Caco-2 (cell line): ENCODE measurements around the gene CLDN19. TPM values are rescaled to one million over a fixed set of nuclear protein-coding genes. Genes with fewer than 3 reads are reported as not detected.

Experiments used
- BruUV-seq: library from RNA; stranded (reverse); fragments of 400-500 nt; replicated peaks from 2 replicates; lab custom pipeline; 2021; lab: Mats Ljungman, UMichigan
- CTCF ChIA-PET: fragments of 300-600 bp; sonication (Branson Sonifier 250); formaldehyde crosslinking; loops from one replicate; lab custom pipeline; 2022; ENCODE audit warnings: antibody characterized with exemption; lab: Charles Lee
- POLR2A ChIA-PET: fragments of 300-600 bp; sonication (Branson Sonifier 250); formaldehyde crosslinking; loops from one replicate; lab custom pipeline; 2022; ENCODE audit warnings: antibody characterized with exemption; lab: Charles Lee
- DNase-seq, 2 experiments: peaks; one replicate each; pipeline versions ENCODE4 v3.0.0 to v3.0.0-alpha.2; 2020 to 2022
- H3K27me3 ChIP-seq: replicated peaks from 2 replicates; pipeline ENCODE4 v1.6.0; 2011; ENCODE audit warnings: low read length; ENCODE audit not compliant: control insufficient read depth, insufficient read depth
- H3K36me3 ChIP-seq: 2 replicates; pipeline ENCODE4 v1.5.1; 2011; ENCODE audit warnings: low read length; ENCODE audit not compliant: control insufficient read depth, insufficient read depth
- H3K4me1 ChIP-seq: fragments of 250-450 bp; sonication (Bioruptor Pico); 2 replicates; pipeline ENCODE4 v1.5.1; 2020; ENCODE audit warnings: mild to moderate bottlenecking
- H3K4me3 ChIP-seq: 2 replicates; pipeline ENCODE4 v1.5.1; 2011; ENCODE audit warnings: low read depth, mild to moderate bottlenecking, control low read depth, low read length
- H3K9me3 ChIP-seq: fragments of 250-450 bp; sonication (Bioruptor Pico); 2 replicates; pipeline ENCODE4 v1.5.1; 2020; ENCODE audit warnings: mild to moderate bottlenecking, moderate library complexity
- H3K27ac Mint-ChIP-seq: one replicate; pipeline ENCODE4 v1.8.0; 2022; ENCODE audit warnings: mixed read lengths; ENCODE audit not compliant: unreplicated experiment
- H3K27me3 Mint-ChIP-seq: one replicate; pipeline ENCODE4 v1.8.0; 2022; ENCODE audit warnings: mixed read lengths; ENCODE audit not compliant: insufficient read depth, unreplicated experiment
- H3K36me3 Mint-ChIP-seq: one replicate; pipeline ENCODE4 v1.8.0; 2022; ENCODE audit warnings: mild to moderate bottlenecking, mixed read lengths; ENCODE audit not compliant: insufficient read depth, unreplicated experiment
- H3K4me1 Mint-ChIP-seq: one replicate; pipeline ENCODE4 v1.8.0; 2022; ENCODE audit warnings: low read depth, mixed read lengths; ENCODE audit not compliant: unreplicated experiment
- H3K4me3 Mint-ChIP-seq: one replicate; pipeline ENCODE4 v1.8.0; 2022; ENCODE audit warnings: mild to moderate bottlenecking, moderate library complexity, mixed read lengths; ENCODE audit not compliant: unreplicated experiment
- H3K9me3 Mint-ChIP-seq: one replicate; pipeline ENCODE4 v1.8.0; 2022; ENCODE audit warnings: mixed read lengths; ENCODE audit not compliant: unreplicated experiment
- intact Hi-C: fragments of 100-400 bp; cut with micrococcal nuclease; formaldehyde crosslinking; loops from one replicate; pipeline ENCODE4 v1.10.0; 2022; ENCODE audit not compliant: unreplicated experiment
- total RNA-seq: library from RNA; stranded (reverse); gene quantifications from 2 replicates; pipeline ENCODE4 v1.2.3, GENCODE V29; 2022
- TF ChIP-seq, protein P1 (sequence below), 2 experiments: fragments of 200-600 bp in 1 of 2; IDR thresholded peaks; 1 replicate in 1 of 2; 2 replicates in 1 of 2; pipeline versions ENCODE4 v1.5.1 to v1.8.0; 2011 to 2022; ENCODE audit warnings: antibody characterized with exemption in 1 of 2, control low read depth in 1 of 2, inconsistent platforms in 1 of 2, low read depth in 1 of 2, low read length in 1 of 2, mild to moderate bottlenecking in 1 of 2, moderate library complexity in 1 of 2; ENCODE audit not compliant: insufficient read depth in 1 of 2, severe bottlenecking in 1 of 2, unreplicated experiment in 1 of 2

CLDN19 gene
- total RNA-seq, 1 experiment from 2014 or later: 4.0 TPM

GRCh38 chr1:42703888-42704464 lies 36.1 kb downstream of the CLDN19 start:
- no peaks in the 10 kb centered on the region for H3K9me3 Mint-ChIP-seq
- ChIA-PET CTCF (no interaction called here), POLR2A (no interaction called here)

GRCh38 chr1:42700006-42700405 lies 40.0 kb downstream of the CLDN19 start:
- CTCF ChIA-PET: no interaction called here
- Mint-ChIP-seq H3K27ac (peak overlapping the region; percentile 25), H3K27me3 (no peaks in the 10 kb centered on the region), H3K36me3 (peaks cover 95% of the 10 kb centered on the region), H3K4me3 (no peak overlapping the region), H3K4me1 (peaks cover 7% of the 10 kb centered on the region), H3K9me3 (no peaks in the 10 kb centered on the region)
- H3K4me3 ChIP-seq: no peak overlapping the region
- no peaks in the 10 kb centered on the region for H3K4me1 ChIP-seq
- TF ChIP-seq, protein P1, sequence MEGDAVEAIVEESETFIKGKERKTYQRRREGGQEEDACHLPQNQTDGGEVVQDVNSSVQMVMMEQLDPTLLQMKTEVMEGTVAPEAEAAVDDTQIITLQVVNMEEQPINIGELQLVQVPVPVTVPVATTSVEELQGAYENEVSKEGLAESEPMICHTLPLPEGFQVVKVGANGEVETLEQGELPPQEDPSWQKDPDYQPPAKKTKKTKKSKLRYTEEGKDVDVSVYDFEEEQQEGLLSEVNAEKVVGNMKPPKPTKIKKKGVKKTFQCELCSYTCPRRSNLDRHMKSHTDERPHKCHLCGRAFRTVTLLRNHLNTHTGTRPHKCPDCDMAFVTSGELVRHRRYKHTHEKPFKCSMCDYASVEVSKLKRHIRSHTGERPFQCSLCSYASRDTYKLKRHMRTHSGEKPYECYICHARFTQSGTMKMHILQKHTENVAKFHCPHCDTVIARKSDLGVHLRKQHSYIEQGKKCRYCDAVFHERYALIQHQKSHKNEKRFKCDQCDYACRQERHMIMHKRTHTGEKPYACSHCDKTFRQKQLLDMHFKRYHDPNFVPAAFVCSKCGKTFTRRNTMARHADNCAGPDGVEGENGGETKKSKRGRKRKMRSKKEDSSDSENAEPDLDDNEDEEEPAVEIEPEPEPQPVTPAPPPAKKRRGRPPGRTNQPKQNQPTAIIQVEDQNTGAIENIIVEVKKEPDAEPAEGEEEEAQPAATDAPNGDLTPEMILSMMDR (IDR thresholded peaks at IDR 0.05; ENCODE audit: insufficient read depth in 1 of 2, low read depth in 1 of 2, low read length in 1 of 2, severe bottlenecking in 1 of 2, unreplicated experiment in 1 of 2): no peak
- intact Hi-C loops: no loop called here
- DNase-seq: no peak
- POLR2A ChIA-PET: no interaction called here
- H3K27me3 ChIP-seq: no peaks in the 10 kb centered on the region
- no TSS peak for BruUV-seq
- peaks cover 3% of the 10 kb centered on the region; the same call in 1 of the 2 replicates for H3K36me3 ChIP-seq
- no peaks in the 10 kb centered on the region for H3K9me3 ChIP-seq

More at GRCh38 chr1:42703888-42704464, 36.1 kb downstream of the CLDN19 start:
- H3K36me3 ChIP-seq: peaks cover 3% of the 10 kb centered on the region; the same call in 1 of the 2 replicates
- intact Hi-C loops: no loop called here
- H3K9me3 ChIP-seq: no peaks in the 10 kb centered on the region
- H3K4me1 Mint-ChIP-seq: no peaks in the 10 kb centered on the region
- TF ChIP-seq, protein P1 (IDR thresholded peaks at IDR 0.05; ENCODE audit: insufficient read depth in 1 of 2, low read depth in 1 of 2, low read length in 1 of 2, severe bottlenecking in 1 of 2, unreplicated experiment in 1 of 2): no peak
- peaks cover 79% of the 10 kb centered on the region for H3K36me3 Mint-ChIP-seq
- no peak overlapping the region for H3K4me3 ChIP-seq
- H3K27me3 Mint-ChIP-seq: no peaks in the 10 kb centered on the region
- H3K4me3 Mint-ChIP-seq: peak overlapping the region; percentile 7
- H3K27me3 ChIP-seq: no peaks in the 10 kb centered on the region
- DNase-seq: no peak
- H3K27ac Mint-ChIP-seq: no peak overlapping the region
- BruUV-seq: no TSS peak
- H3K4me1 ChIP-seq: no peaks in the 10 kb centered on the region

DNA sequence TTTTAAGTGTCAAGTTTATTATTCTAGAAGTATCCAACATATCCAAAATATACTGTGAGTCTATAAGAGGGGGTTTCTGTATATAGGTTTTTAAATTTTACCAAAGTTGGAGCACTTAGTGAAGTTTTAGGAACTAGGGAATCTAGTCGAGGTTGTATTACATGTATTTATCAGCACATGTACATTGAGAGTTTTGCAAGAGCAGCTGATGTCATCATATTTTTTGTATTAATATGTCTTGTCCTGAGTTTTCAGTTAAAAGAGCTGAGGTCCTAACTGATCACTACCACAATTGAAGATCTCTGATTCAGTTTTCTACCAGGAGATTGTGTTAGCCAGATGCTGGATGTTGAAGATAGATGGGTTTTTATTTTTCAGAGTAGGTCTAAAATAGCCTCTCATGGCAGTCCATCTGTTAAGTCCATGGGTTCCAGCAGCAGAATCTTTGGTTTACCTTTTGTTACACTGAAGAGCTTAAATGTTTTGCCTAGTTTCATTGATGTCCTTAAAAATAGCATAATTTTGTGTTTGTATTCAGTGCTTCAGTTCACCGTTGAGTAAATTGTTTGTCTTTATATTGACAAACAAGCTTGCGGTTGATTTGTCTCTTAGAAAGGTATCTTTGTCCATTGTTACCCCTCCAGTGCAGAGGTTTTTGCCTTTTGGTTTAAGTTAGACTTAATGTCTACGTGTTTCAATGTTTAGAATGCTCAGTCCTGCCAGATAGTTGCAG lies 41.8 kb downstream of the CLDN19 start:
- intact Hi-C loops: no loop called here
- H3K36me3 Mint-ChIP-seq: peaks cover 95% of the 10 kb centered on the region
- H3K27ac Mint-ChIP-seq: no peak overlapping the region
- Histone ChIP-seq H3K9me3 (no peaks in the 10 kb centered on the region), H3K27me3 (no peaks in the 10 kb centered on the region), H3K4me3 (no peak overlapping the region), H3K36me3 (peaks cover 3% of the 10 kb centered on the region; the same call in 1 of the 2 replicates), H3K4me1 (peaks cover 5% of the 10 kb centered on the region)
- peaks cover 7% of the 10 kb centered on the region for H3K4me1 Mint-ChIP-seq
- DNase-seq: no peak
- ChIA-PET POLR2A (no interaction called here), CTCF (no interaction called here)
- TF ChIP-seq, protein P1 (IDR thresholded peaks at IDR 0.05; ENCODE audit: insufficient read depth in 1 of 2, low read depth in 1 of 2, low read length in 1 of 2, severe bottlenecking in 1 of 2, unreplicated experiment in 1 of 2): no peak
- H3K27me3 Mint-ChIP-seq: no peaks in the 10 kb centered on the region
- no TSS peak for BruUV-seq
- H3K9me3 Mint-ChIP-seq: no peaks in the 10 kb centered on the region
- no peak overlapping the region for H3K4me3 Mint-ChIP-seq
